ENCODE measurements around the gene CTTNBP2.

- no peak for TF ChIP-seq POLR2A (IDR thresholded peaks at IDR 0.05; ENCODE audit: insufficient read depth in 1 of 2, low read depth in 2 of 2, low read length in 2 of 2)
- no peak for TF ChIP-seq ZNF589 (CRISPR knock-in tag; conservative IDR thresholded peaks at IDR 0.05)
- no peak for TF ChIP-seq ATF7 (IDR thresholded peaks at IDR 0.05)
- TF ChIP-seq ATF7 (CRISPR knock-in tag; IDR thresholded peaks at IDR 0.05) = no peak
- no peak for TF ChIP-seq TARDBP (CRISPR knock-in tag; IDR thresholded peaks at IDR 0.05)
- no peak for TF ChIP-seq RXRA (CRISPR knock-in tag; IDR thresholded peaks at IDR 0.05)
- TF ChIP-seq ZFYVE20 (CRISPR knock-in tag; IDR thresholded peaks at IDR 0.05; ENCODE audit: borderline replicate concordance, low read depth) = no peak
- TF ChIP-seq, protein P1, sequence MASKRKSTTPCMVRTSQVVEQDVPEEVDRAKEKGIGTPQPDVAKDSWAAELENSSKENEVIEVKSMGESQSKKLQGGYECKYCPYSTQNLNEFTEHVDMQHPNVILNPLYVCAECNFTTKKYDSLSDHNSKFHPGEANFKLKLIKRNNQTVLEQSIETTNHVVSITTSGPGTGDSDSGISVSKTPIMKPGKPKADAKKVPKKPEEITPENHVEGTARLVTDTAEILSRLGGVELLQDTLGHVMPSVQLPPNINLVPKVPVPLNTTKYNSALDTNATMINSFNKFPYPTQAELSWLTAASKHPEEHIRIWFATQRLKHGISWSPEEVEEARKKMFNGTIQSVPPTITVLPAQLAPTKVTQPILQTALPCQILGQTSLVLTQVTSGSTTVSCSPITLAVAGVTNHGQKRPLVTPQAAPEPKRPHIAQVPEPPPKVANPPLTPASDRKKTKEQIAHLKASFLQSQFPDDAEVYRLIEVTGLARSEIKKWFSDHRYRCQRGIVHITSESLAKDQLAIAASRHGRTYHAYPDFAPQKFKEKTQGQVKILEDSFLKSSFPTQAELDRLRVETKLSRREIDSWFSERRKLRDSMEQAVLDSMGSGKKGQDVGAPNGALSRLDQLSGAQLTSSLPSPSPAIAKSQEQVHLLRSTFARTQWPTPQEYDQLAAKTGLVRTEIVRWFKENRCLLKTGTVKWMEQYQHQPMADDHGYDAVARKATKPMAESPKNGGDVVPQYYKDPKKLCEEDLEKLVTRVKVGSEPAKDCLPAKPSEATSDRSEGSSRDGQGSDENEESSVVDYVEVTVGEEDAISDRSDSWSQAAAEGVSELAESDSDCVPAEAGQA (IDR thresholded peaks at IDR 0.05; ENCODE audit: low read depth) = no peak
- TF ChIP-seq, protein P1 (CRISPR knock-in tag; IDR thresholded peaks at IDR 0.05; ENCODE audit: borderline replicate concordance) = no peak
Measured at GRCh38 chr7:117771756-117772155, 101.5 kb downstream of the CTTNBP2 start.

Data from HepG2 (cell line).